GM20431 (cell line): ENCODE measurements around the gene SLC25A48.
"Not testable (repeated sequence)": the region's sequence is repeated elsewhere in the genome, so short reads cannot be mapped to it uniquely, and the experiment has no call there.

ENCODE experiments used
- in situ Hi-C: fragments of 300-500 bp; cut with MseI, MboI; formaldehyde crosslinking; loops from one replicate; pipeline ENCODE4 v1.15.0; 2020; ENCODE audit warnings: low sequenced_read_pairs; ENCODE audit not compliant: unreplicated experiment

Gene SLC25A48

GRCh38 chr5:135851186-135851914 lies 16.9 kb downstream of the SLC25A48 start:
- in situ Hi-C loops, result no loop called here

GRCh38 chr5:135851915-135852845 lies 17.7 kb downstream of the SLC25A48 start:
- in situ Hi-C loops, result no loop called here

GRCh38 chr5:135857630-135858311 lies 23.3 kb downstream of the SLC25A48 start:
- in situ Hi-C loops, result no loop called here

GRCh38 chr5:135859186-135859585 lies 24.7 kb downstream of the SLC25A48 start:
- in situ Hi-C loops, result not testable (repeated sequence)

GRCh38 chr5:135859641-135860040 lies 25.2 kb downstream of the SLC25A48 start:
- in situ Hi-C loops, result no loop called here

GRCh38 chr5:135861641-135862040 lies 27.2 kb downstream of the SLC25A48 start:
- in situ Hi-C loops, result no loop called here

GRCh38 chr5:135862086-135862485 lies 27.6 kb downstream of the SLC25A48 start:
- in situ Hi-C loops, result no loop called here

GRCh38 chr5:135862744-135863143 lies 28.3 kb downstream of the SLC25A48 start:
- in situ Hi-C loops, result no loop called here

- in situ Hi-C loops, result no loop called here
Measured at GRCh38 chr5:135864503-135865435, 30.3 kb downstream of the SLC25A48 start.

GRCh38 chr5:135866016-135866415 lies 31.6 kb downstream of the SLC25A48 start:
- in situ Hi-C loops, result no loop called here

GRCh38 chr5:135867599-135867998 lies 33.1 kb downstream of the SLC25A48 start:
- in situ Hi-C loops, result no loop called here

- in situ Hi-C loops, result no loop called here
Measured at GRCh38 chr5:135868681-135869080, 34.2 kb downstream of the SLC25A48 start.

- in situ Hi-C loops, result no loop called here
Measured at GRCh38 chr5:135869276-135869675, 34.8 kb downstream of the SLC25A48 start.

- in situ Hi-C loops, result no loop called here
Measured at GRCh38 chr5:135869935-135870334, 35.5 kb downstream of the SLC25A48 start.

- in situ Hi-C loops, result no loop called here
Measured at GRCh38 chr5:135871268-135871915, 36.9 kb downstream of the SLC25A48 start.

- in situ Hi-C loops, result no loop called here
Measured at GRCh38 chr5:135873831-135874230, 39.4 kb downstream of the SLC25A48 start.

GRCh38 chr5:135874461-135874860 lies 40.0 kb downstream of the SLC25A48 start:
- in situ Hi-C loops, result no loop called here

GRCh38 chr5:135875567-135875966 lies 41.1 kb downstream of the SLC25A48 start:
- in situ Hi-C loops, result no loop called here

- in situ Hi-C loops, result no loop called here
Measured at GRCh38 chr5:135876146-135876545, 41.7 kb downstream of the SLC25A48 start.
